H1 (cell line): ENCODE measurements around the gene C2CD4D. TPM values are rescaled to one million over a fixed set of nuclear protein-coding genes. Genes with fewer than 3 reads are reported as not detected.
A peak's percentile ranks its signal among the peaks of the same experiment; 100 is the strongest.

Experiments
- CTCF ChIA-PET: fragments of 300-600 bp; sonication (Branson Sonifier 250); formaldehyde crosslinking; loops from one replicate; lab custom pipeline; 2021; ENCODE audit not compliant: partially characterized antibody; lab: Charles Lee
- POLR2A ChIA-PET: fragments of 300-600 bp; sonication (Branson Sonifier 250); formaldehyde crosslinking; loops from one replicate; lab custom pipeline; 2021; ENCODE audit warnings: inconsistent platforms; ENCODE audit not compliant: partially characterized antibody; lab: Charles Lee
- DNase-seq, 2 experiments: peaks; one replicate each; pipeline versions ENCODE4 v3.0.0 to v3.0.0-alpha.2; 2010 to 2022; ENCODE audit warnings: low spot score in 2 of 2, low read depth in 1 of 2, mixed read lengths in 1 of 2
- FAIRE-seq: peaks from 2 replicates; lab custom pipeline; 2011; peaks lifted over from hg19 to GRCh38; lab: Jason Lieb, UNC
- H2AFZ ChIP-seq: 2 replicates; pipeline ENCODE4 v1.8.1; 2012; ENCODE audit warnings: low read length, inconsistent platforms
- H2AK5ac ChIP-seq: 2 replicates; pipeline ENCODE4 v1.6.1; 2013; ENCODE audit warnings: low read depth, low read length
- H2BK120ac ChIP-seq: replicated peaks from 2 replicates; pipeline ENCODE3; 2013; ENCODE audit warnings: low read depth, low read length, inconsistent platforms
- H2BK12ac ChIP-seq: 2 replicates; pipeline ENCODE4 v1.6.1; 2013; ENCODE audit warnings: low read depth, low read length
- H2BK15ac ChIP-seq: 2 replicates; pipeline ENCODE4 v1.6.1; 2013; ENCODE audit warnings: low read length
- H2BK20ac ChIP-seq: 2 replicates; pipeline ENCODE4 v1.6.1; 2013; ENCODE audit warnings: low read length
- H2BK5ac ChIP-seq: 2 replicates; pipeline ENCODE4 v1.6.1; 2013; ENCODE audit warnings: low read depth, low read length
- H3K14ac ChIP-seq: 2 replicates; pipeline ENCODE4 v1.6.1; 2013; ENCODE audit warnings: inconsistent platforms; ENCODE audit not compliant: insufficient read length
- H3K18ac ChIP-seq: 2 replicates; pipeline ENCODE4 v1.6.1; 2013; ENCODE audit warnings: low read length; ENCODE audit errors: extremely low read depth
- H3K23ac ChIP-seq: 2 replicates; pipeline ENCODE4 v1.6.1; 2013; ENCODE audit warnings: inconsistent platforms; ENCODE audit not compliant: insufficient read length
- H3K23me2 ChIP-seq: 2 replicates; pipeline ENCODE4 v1.6.1; 2013; ENCODE audit warnings: low read depth, low read length
- H3K27ac ChIP-seq: 2 replicates; pipeline ENCODE4 v1.6.1; 2011; ENCODE audit warnings: low read depth, low read length, inconsistent platforms
- H3K27me3 ChIP-seq, 4 experiments: replicated peaks in 1 of 4; 1 replicate in 1 of 4; 2 replicates in 3 of 4; pipeline versions ENCODE4 v1.6.1 to v1.8.1; 2011 to 2013; ENCODE audit warnings: low read length in 3 of 4, mild to moderate bottlenecking in 3 of 4, inconsistent platforms in 2 of 4, mixed read lengths in 2 of 4, moderate library complexity in 1 of 4; ENCODE audit not compliant: control insufficient read depth in 3 of 4, insufficient read depth in 3 of 4; ENCODE audit errors: extremely low read depth in 1 of 4
- H3K36me3 ChIP-seq, 4 experiments: 2 replicates each; pipeline versions ENCODE4 v1.6.1 to v1.8.1; 2011 to 2013; ENCODE audit warnings: mild to moderate bottlenecking in 4 of 4, low read length in 3 of 4, moderate library complexity in 2 of 4, control low read depth in 1 of 4, inconsistent platforms in 1 of 4; ENCODE audit not compliant: insufficient read depth in 4 of 4, control insufficient read depth in 2 of 4
- H3K4ac ChIP-seq: replicated peaks from 2 replicates; pipeline ENCODE3; 2013; ENCODE audit warnings: low read length, low read depth, mixed read lengths, inconsistent platforms; ENCODE audit not compliant: insufficient read length
- H3K4me1 ChIP-seq, 4 experiments: replicated peaks in 1 of 4; 1 replicate in 1 of 4; 2 replicates in 3 of 4; pipeline versions ENCODE4 v1.6.1 to v1.8.1; 2011 to 2013; ENCODE audit warnings: low read length in 3 of 4, inconsistent platforms in 2 of 4, mixed read lengths in 1 of 4; ENCODE audit not compliant: insufficient read depth in 4 of 4, control insufficient read depth in 3 of 4
- H3K4me2 ChIP-seq, 2 experiments: 2 replicates each; pipeline versions ENCODE4 v1.6.1 to v1.8.1; 2011 to 2013; ENCODE audit warnings: low read depth in 2 of 2, low read length in 2 of 2, control low read depth in 1 of 2, inconsistent platforms in 1 of 2, mild to moderate bottlenecking in 1 of 2; ENCODE audit not compliant: insufficient read depth in 1 of 2
- H3K4me3 ChIP-seq, 4 experiments: fragments of 200-600, 300-600 bp in 1 of 4; sonication (generic), shearing (Covaris generic), sonication (Bioruptor Twin) in 1 of 4; 2 replicates each; pipeline versions ENCODE4 v1.5.1 to v1.8.1; 2011 to 2016; ENCODE audit warnings: low read length in 4 of 4, low read depth in 3 of 4, control low read depth in 2 of 4, inconsistent platforms in 2 of 4, mild to moderate bottlenecking in 2 of 4, mixed read lengths in 1 of 4, moderate library complexity in 1 of 4; ENCODE audit not compliant: insufficient read depth in 2 of 4; ENCODE audit errors: extremely low read depth in 1 of 4
- H3K56ac ChIP-seq: replicated peaks from 2 replicates; pipeline ENCODE3; 2013; ENCODE audit warnings: low read depth, mild to moderate bottlenecking, mixed read lengths, low read length, inconsistent platforms; ENCODE audit not compliant: insufficient read length
- H3K79me1 ChIP-seq: 2 replicates; pipeline ENCODE4 v1.6.1; 2013; ENCODE audit warnings: low read depth, low read length, control low read depth
- H3K79me2 ChIP-seq, 2 experiments: 2 replicates each; pipeline versions ENCODE4 v1.6.1 to v1.8.1; 2012 to 2013; ENCODE audit warnings: low read length in 2 of 2, mild to moderate bottlenecking in 2 of 2, inconsistent platforms in 1 of 2; ENCODE audit not compliant: insufficient read depth in 2 of 2, control insufficient read depth in 1 of 2
- H3K9ac ChIP-seq, 4 experiments: replicated peaks in 1 of 4; 1 replicate in 1 of 4; 2 replicates in 3 of 4; pipeline versions ENCODE4 v1.6.1 to v1.8.1; 2011 to 2013; ENCODE audit warnings: low read depth in 3 of 4, low read length in 3 of 4, control low read depth in 2 of 4, mild to moderate bottlenecking in 2 of 4, moderate library complexity in 2 of 4, inconsistent platforms in 1 of 4; ENCODE audit errors: extremely low read depth in 1 of 4
- H3K9me3 ChIP-seq, 2 experiments: 2 replicates each; pipeline versions ENCODE4 v1.6.1 to v1.8.1; 2012 to 2013; ENCODE audit warnings: mild to moderate bottlenecking in 2 of 2, moderate library complexity in 2 of 2, control low read depth in 1 of 2, inconsistent platforms in 1 of 2, low read depth in 1 of 2, low read length in 1 of 2, mixed read lengths in 1 of 2; ENCODE audit not compliant: insufficient read depth in 2 of 2
- H4K20me1 ChIP-seq, 2 experiments: replicated peaks in 1 of 2; 2 replicates each; pipeline versions ENCODE3 to v1.8.1; 2011 to 2013; ENCODE audit warnings: inconsistent platforms in 2 of 2, low read length in 2 of 2, mild to moderate bottlenecking in 1 of 2; ENCODE audit not compliant: insufficient read depth in 2 of 2, control insufficient read depth in 1 of 2
- H4K5ac ChIP-seq: 2 replicates; pipeline ENCODE4 v1.6.1; 2013; ENCODE audit warnings: low read length, low read depth, mixed read lengths, inconsistent platforms; ENCODE audit not compliant: insufficient read length
- H4K8ac ChIP-seq: 2 replicates; pipeline ENCODE4 v1.8.0; 2013; ENCODE audit warnings: mild to moderate bottlenecking, moderate library complexity, low read length, inconsistent platforms; ENCODE audit not compliant: insufficient read depth; ENCODE audit errors: extremely low read depth
- H4K91ac ChIP-seq: replicated peaks from 2 replicates; pipeline ENCODE3; 2013; ENCODE audit warnings: low read length, mixed read lengths, inconsistent platforms; ENCODE audit not compliant: insufficient read length
- ASH2L ChIP-seq: fragments of 200-600, 300-600 bp; sonication (generic); IDR thresholded peaks from one replicate; pipeline ENCODE4 v1.7.1; 2017; ENCODE audit warnings: low read length
- CHD2 ChIP-seq: IDR thresholded peaks from 2 replicates; pipeline ENCODE4 v1.6.1; 2012; ENCODE audit warnings: low read length, improper control_type of control experiment
- HDAC6 ChIP-seq: IDR thresholded peaks from one replicate; pipeline ENCODE4 v1.7.1; 2012; ENCODE audit warnings: low read depth, mild to moderate bottlenecking, inconsistent platforms, low read length, moderate library complexity
- KDM4A ChIP-seq: IDR thresholded peaks from one replicate; pipeline ENCODE4 v1.7.1; 2012; ENCODE audit warnings: low read depth, mild to moderate bottlenecking, moderate library complexity, low read length, inconsistent platforms; ENCODE audit not compliant: severe bottlenecking
- KDM5A ChIP-seq: fragments of 200-600 bp; IDR thresholded peaks from 2 replicates; pipeline ENCODE4 v1.7.1; 2012; ENCODE audit warnings: mild to moderate bottlenecking, low read length, inconsistent platforms, mixed read lengths
- MAFK ChIP-seq: IDR thresholded peaks from 2 replicates; pipeline ENCODE4 v1.6.1; 2012; ENCODE audit warnings: low read depth, mild to moderate bottlenecking, improper control_type of control experiment, low read length
- PHF8 ChIP-seq: fragments of 200-600 bp; sonication (generic); conservative IDR thresholded peaks from 2 replicates; pipeline ENCODE4 v1.7.1; 2012; ENCODE audit warnings: low read depth, mild to moderate bottlenecking, inconsistent platforms, low read length, moderate library complexity
- SAP30 ChIP-seq: fragments of 300-600 bp; sonication (generic); IDR thresholded peaks from 2 replicates; pipeline ENCODE4 v1.7.1; 2012; ENCODE audit warnings: low read length, moderate library complexity, mild to moderate bottlenecking, inconsistent platforms; ENCODE audit not compliant: insufficient read depth, insufficient replicate concordance
- WGBS, 2 experiments: shearing (Covaris generic) in 1 of 2; methylation state at CpG; one replicate each; pipeline versions ENCODE4 v1.1.6 to v1.1.7; 2013 to 2015; ENCODE audit warnings: low lambda C conversion rate in 2 of 2, mixed read lengths in 2 of 2, inconsistent platforms in 1 of 2, low coverage in 1 of 2, missing lambda C conversion rate in 1 of 2; ENCODE audit not compliant: insufficient replicate concordance in 2 of 2, insufficient coverage in 1 of 2, insufficient read length in 1 of 2; ENCODE audit errors: extremely low coverage in 1 of 2, missing lambda C conversion rate in 1 of 2; 5-methylcytosine and 5-hydroxymethylcytosine counted together
- polyA plus RNA-seq, 7 experiments: library from polyadenylated mRNA; depleted of rRNA in 3 of 7; stranded (reverse) in 5 of 7; unstranded in 2 of 7; fragments of >200 nt in 5 of 7; fragments of 200-250 nt in 2 of 7; gene quantifications; 1 replicate in 5 of 7; 2 replicates in 1 of 7; 4 replicates in 1 of 7; pipeline versions ENCODE4 v1.2.1 to v1.2.3, GENCODE V29; 2011 to 2013; ENCODE audit warnings: missing spikeins in 2 of 7, mixed read lengths in 2 of 7
- total RNA-seq: library from RNA; stranded (reverse); fragmentation: NEBNext Ultra II Directional; extraction: Animal tissue kit (Norgen Biotek cat#: 25700); gene quantifications from 2 replicates; pipeline ENCODE4 v1.2.1, GENCODE V29; 2021

Gene C2CD4D
- total and polyA plus RNA-seq, 2 of the 8 experiments (the other 6 are each of a cell fraction or from before 2014, with no cell fraction given), result 0.41 to 0.71 TPM

DNA sequence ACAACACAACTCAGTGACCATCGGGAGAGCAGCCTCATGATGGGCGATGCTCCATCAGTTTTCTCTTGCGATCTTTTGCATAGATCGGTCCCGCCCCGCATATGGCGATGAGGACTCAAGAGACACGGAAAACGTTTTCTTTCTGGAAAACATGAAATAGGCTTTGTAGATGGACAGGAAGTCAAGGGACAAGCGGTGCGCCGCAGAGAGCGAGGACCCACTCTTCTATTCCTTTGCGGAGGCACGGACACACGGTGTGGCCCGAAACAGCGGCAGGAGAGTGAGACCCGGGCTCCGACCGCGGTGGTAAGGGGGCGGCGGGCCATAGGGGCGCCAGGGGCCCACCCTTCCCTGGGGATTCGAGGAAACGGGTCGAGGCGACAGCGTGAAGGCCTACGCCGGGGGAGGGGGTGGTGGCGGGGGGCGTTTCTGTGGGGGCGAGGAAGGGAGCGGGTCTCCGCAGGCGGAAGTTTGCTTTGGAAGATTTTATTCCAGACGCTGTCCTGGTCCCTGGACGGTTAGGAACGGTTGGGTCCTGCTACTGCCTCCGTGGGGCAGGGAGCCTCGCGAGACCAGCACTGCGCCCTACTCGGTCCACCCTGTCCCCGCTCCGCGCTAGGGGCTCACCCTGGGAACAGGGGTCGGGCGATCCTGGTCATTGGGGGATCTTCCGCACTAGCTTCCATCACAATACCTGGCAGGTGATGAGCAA lies 48.5 kb downstream of the C2CD4D start:
- Histone ChIP-seq H3K9ac (peak overlapping the region in 3 of 4 experiments; percentile 9 to 86 (median 46); a peak in 3 of 7 replicates), H2AFZ (peak overlapping the region; percentile 98), H3K23ac (no peak overlapping the region), H2BK120ac (no peak overlapping the region), H4K5ac (no peak overlapping the region), H2BK12ac (peak overlapping the region; percentile 60; the same call in 1 of the 2 replicates), H3K27ac (no peak overlapping the region), H3K79me2 (0 out of 4 replicates have a peak, but pooled peaks cover 0 to 3% of the 10 kb centered on the region in 2 experiments), H3K23me2 (peaks cover 13% of the 10 kb centered on the region), H3K9me3 (no peaks in the 10 kb centered on the region), H3K4me2 (peak overlapping the region; percentile 81 to 94), H3K4ac (no peak overlapping the region), H3K4me3 (peak overlapping the region; percentile 54 to 95 (median 88)), H2BK5ac (no peak overlapping the region), H3K36me3 (no peaks in the 10 kb centered on the region), H3K56ac (no peak overlapping the region), H3K79me1 (no peaks in the 10 kb centered on the region; the same call in 1 of the 2 replicates), H3K27me3 (no peaks in the 10 kb centered on the region), H2BK15ac (no peak overlapping the region), H4K20me1 (no peaks in the 10 kb centered on the region), H3K14ac (peak overlapping the region; percentile 92), H4K8ac (no peak overlapping the region; the same call in 1 of the 2 replicates), H2BK20ac (no peak overlapping the region), H4K91ac (no peak overlapping the region), H3K4me1 (peaks cover 0 to 2% (median 0%) of the 10 kb centered on the region in 4 experiments; a peak in 1 of 7 replicates), H3K18ac (no peak overlapping the region), H2AK5ac (no peak overlapping the region)
- TF ChIP-seq KDM5A (0 out of 2 replicates have a peak, but pooled peaks have one; percentile 54), SAP30 (peak; percentile 7), KDM4A (peak; percentile 39), ASH2L (peak; percentile 72), MAFK (no peak), CHD2 (peak; percentile 77), PHF8 (peak; percentile 45), HDAC6 (no peak)
- ChIA-PET CTCF (interaction anchor here (2.0 kb wide), 1 partner anchor 11 kb away, joined by 6 read pairs; no protein-coding TSS in a partner anchor), POLR2A (interaction anchor here (1.0 to 2.3 kb wide), 3 partner anchors 11 to 36 kb away, joined by 3 to 10 read pairs (median 4); partner anchors contain the start of gene MRPL9)
- WGBS, 2 experiments, result 2% methylated on average over 36 of the region's 52 CpGs; no CpG with 5 or more reads in 1 of the 2 experiments
- no peak for FAIRE-seq
- DNase-seq, result no peak
